GM12878 (cell line): Measurements from ENCODE around the gene KMT2B. TPM values are rescaled to one million over a fixed set of nuclear protein-coding genes. Genes with fewer than 3 reads are reported as not detected.

Source experiments
- BACH1 ChIP-seq: fragments of 450-650 bp; IDR thresholded peaks from 2 replicates; pipeline ENCODE4 v1.6.1; 2017; ENCODE audit warnings: mild to moderate bottlenecking, borderline replicate concordance
- CEBPB ChIP-seq, 2 experiments: fragments of 150-350 bp in 1 of 2; IDR thresholded peaks; 2 replicates each; pipeline ENCODE4 v1.6.1; 2012 to 2014; ENCODE audit warnings: low read depth in 2 of 2, low read length in 2 of 2, borderline replicate concordance in 1 of 2, inconsistent platforms in 1 of 2
- CREB1 ChIP-seq: IDR thresholded peaks from 2 replicates; pipeline ENCODE4 v1.6.1; 2012; ENCODE audit warnings: low read depth, mild to moderate bottlenecking, inconsistent platforms
- DPF2 ChIP-seq: fragments of 450-650 bp; IDR thresholded peaks from 2 replicates; pipeline ENCODE4 v1.6.1; 2017; ENCODE audit warnings: mild to moderate bottlenecking
- E2F4 ChIP-seq: IDR thresholded peaks from 2 replicates; pipeline ENCODE4 v1.6.1; 2012; ENCODE audit warnings: low read depth, low read length, improper control_type of control experiment
- MAX ChIP-seq: IDR thresholded peaks from 2 replicates; pipeline ENCODE4 v1.6.1; 2012; ENCODE audit warnings: low read depth, low read length, improper control_type of control experiment
- NFIC ChIP-seq: IDR thresholded peaks from 2 replicates; pipeline ENCODE4 v1.6.1; 2012; ENCODE audit warnings: low read depth, mild to moderate bottlenecking, inconsistent platforms, low read length, moderate library complexity
- NFYB ChIP-seq: IDR thresholded peaks from 2 replicates; pipeline ENCODE4 v1.6.1; 2011; ENCODE audit warnings: low read depth, mild to moderate bottlenecking, low read length, improper control_type of control experiment, moderate library complexity; ENCODE audit not compliant: insufficient read depth
- PAX5 ChIP-seq: IDR thresholded peaks from 2 replicates; pipeline ENCODE4 v1.6.1; 2011; ENCODE audit warnings: low read depth, low read length, borderline replicate concordance
- RFX5 ChIP-seq: IDR thresholded peaks from 2 replicates; pipeline ENCODE4 v1.6.1; 2011; ENCODE audit warnings: low read depth, low read length, improper control_type of control experiment
- RUNX3 ChIP-seq: IDR thresholded peaks from 2 replicates; pipeline ENCODE4 v1.6.1; 2012; ENCODE audit warnings: low read length, inconsistent platforms
- SIN3A ChIP-seq: IDR thresholded peaks from 2 replicates; pipeline ENCODE4 v1.6.1; 2012; ENCODE audit warnings: low read depth, low read length, improper control_type of control experiment
- SIX5 ChIP-seq: IDR thresholded peaks from 2 replicates; pipeline ENCODE4 v1.6.1; 2011; ENCODE audit warnings: mild to moderate bottlenecking, low read depth, low read length, moderate library complexity; ENCODE audit not compliant: severe bottlenecking
- SMC3 ChIP-seq: IDR thresholded peaks from 2 replicates; pipeline ENCODE4 v1.6.1; 2011; ENCODE audit warnings: low read length, improper control_type of control experiment, borderline replicate concordance
- SREBF1 ChIP-seq: IDR thresholded peaks from 2 replicates; pipeline ENCODE4 v1.6.1; 2012; ENCODE audit warnings: mild to moderate bottlenecking, low read length
- TAF1 ChIP-seq: IDR thresholded peaks from 2 replicates; pipeline ENCODE4 v1.6.1; 2011; ENCODE audit warnings: mild to moderate bottlenecking, low read depth, low read length, borderline replicate concordance
- USF1 ChIP-seq: IDR thresholded peaks from 2 replicates; pipeline ENCODE4 v1.6.1; 2011; ENCODE audit warnings: borderline replicate concordance, low read depth, mild to moderate bottlenecking, moderate library complexity, mixed read lengths, low read length; ENCODE audit not compliant: insufficient read depth; ENCODE audit errors: extremely low read length
- ZSCAN29 ChIP-seq: fragments of 450-650 bp; IDR thresholded peaks from 2 replicates; pipeline ENCODE4 v1.6.1; 2017; ENCODE audit warnings: mild to moderate bottlenecking, moderate library complexity
- polyA plus RNA-seq, 11 experiments: library from polyadenylated mRNA; depleted of rRNA in 4 of 11; unstranded in 6 of 11; stranded (reverse) in 5 of 11; fragments of >200 nt; fragmentation: Nextera tagmentation in 4 of 11; fragmentation: Illumina TruSeq in 1 of 11; extraction: Ambion mirVana in 4 of 11; extraction: Trizol in 1 of 11; gene quantifications; 1 replicate in 1 of 11; 2 replicates in 10 of 11; pipeline versions ENCODE4 v1.2.1 to v1.2.3, GENCODE V29; 2011 to 2016; ENCODE audit warnings: inconsistent platforms in 2 of 11, missing spikeins in 2 of 11, low read depth in 1 of 11
- total RNA-seq, 4 experiments: library from RNA; depleted of rRNA in 3 of 4; stranded (reverse); fragments of >200 nt in 3 of 4; fragmentation: Illumina TruSeq in 1 of 4; extraction: Trizol in 1 of 4; gene quantifications; 2 replicates each; pipeline versions ENCODE4 v1.2.1 to v1.2.3, GENCODE V29; 2013 to 2021

Gene KMT2B
- total and polyA plus RNA-seq, 10 of the 15 experiments (the other 5 are each of a cell fraction or from before 2014, with no cell fraction given), result 0.71 to 35.6 (median 6.0) TPM

GRCh38 chr19:35748106-35749020 lies 30.6 kb downstream of the KMT2B start, which contains the start of gene LIN37 (continued):
- TF ChIP-seq MAX, result peak; percentile 81
- TF ChIP-seq DPF2, result peak; percentile 98
- TF ChIP-seq SIN3A, result peak; percentile 78; the same call in 1 of the 2 replicates
- no peak for TF ChIP-seq ZSCAN29
- TF ChIP-seq USF1, result no peak
- peak; percentile 90 for TF ChIP-seq CREB1
- peak; percentile 89 for TF ChIP-seq NFYB
- TF ChIP-seq SIX5, result peak; percentile 97
- 0 out of 2 replicates have a peak, but pooled peaks have one; percentile 13 for TF ChIP-seq PAX5
- no peak for TF ChIP-seq NFIC
- TF ChIP-seq RFX5, result 0 out of 2 replicates have a peak, but pooled peaks have one; percentile 38
- TF ChIP-seq RUNX3, result peak; percentile 49; the same call in 1 of the 2 replicates
- peak; percentile 29; the same call in 1 of the 2 replicates for TF ChIP-seq TAF1
- 0 out of 2 replicates have a peak, but pooled peaks have one; percentile 14 for TF ChIP-seq E2F4
- peak in 1 of 2 experiments; percentile 87; a peak in 2 of 4 replicates for TF ChIP-seq CEBPB (IDR thresholded peaks at IDR 0.05; ENCODE audit: borderline replicate concordance in 1 of 2, low read depth in 2 of 2, low read length in 2 of 2)
- TF ChIP-seq BACH1, result peak; percentile 84
- TF ChIP-seq SREBF1, result peak; percentile 88
- no peak; the same call in 1 of the 2 replicates for TF ChIP-seq SMC3
